Upper lobe of left lung (tissue), 4 donors: ENCODE data around the gene PXDN.

Source experiments
- CTCF ChIP-seq, 6 experiments: fragments of 450-650 bp in 4 of 6; fragments of 200-600 bp in 2 of 6; sonication (generic) in 2 of 6; IDR thresholded peaks; one replicate each; pipeline ENCODE4 v1.5.1; 2016 to 2019; ENCODE audit warnings: antibody characterized with exemption in 6 of 6
- POLR2A ChIP-seq, 4 donors: fragments of 450-650 bp; IDR thresholded peaks; one replicate each; pipeline ENCODE4 v1.5.1; 2016 to 2017; ENCODE audit warnings: antibody characterized with exemption in 4 of 4, mild to moderate bottlenecking in 2 of 4
- POLR2AphosphoS5 ChIP-seq, 2 donors: sonication (generic); formaldehyde crosslinking; IDR thresholded peaks; one replicate each; pipeline ENCODE4 v1.5.1; 2017; ENCODE audit warnings: antibody characterized with exemption in 2 of 2

GRCh38 chr2:1736997-1737480 is 7.3 kb downstream of the PXDN start:
- TF ChIP-seq POLR2A (IDR thresholded peaks at IDR 0.05) (no peak), CTCF (IDR thresholded peaks at IDR 0.05) (no peak), POLR2AphosphoS5 (IDR thresholded peaks at IDR 0.05) (no peak)
